Fibroblast of gingiva (primary cell): ENCODE results near the gene RGP1.
A peak's percentile ranks its signal among the peaks of the same experiment; 100 is the strongest.

Experiments used
- DNase-seq: peaks from one replicate; pipeline ENCODE4 v3.0.0-alpha.2; 2011; ENCODE audit warnings: low read depth

The RGP1 gene

DNA sequence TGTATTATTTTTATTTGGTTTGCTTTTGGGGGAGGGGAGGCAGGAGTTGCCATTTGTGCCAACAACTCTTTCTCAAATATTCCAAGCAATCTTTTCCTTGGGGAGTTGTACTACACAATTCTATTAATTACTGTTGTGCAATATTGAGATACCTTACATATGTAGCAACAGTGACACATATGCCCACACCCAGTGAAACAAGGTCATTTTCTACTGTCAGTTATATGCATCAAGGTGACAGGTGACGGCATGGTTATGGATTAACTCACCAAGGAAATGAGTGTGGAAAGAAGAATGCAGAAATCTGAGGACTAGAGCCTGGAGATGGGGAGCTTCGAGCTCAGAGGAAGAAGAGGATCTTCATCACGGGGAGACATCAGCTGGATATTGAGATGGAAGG lies 22.9 kb downstream of the RGP1 start:
- DNase-seq: no peak

DNA sequence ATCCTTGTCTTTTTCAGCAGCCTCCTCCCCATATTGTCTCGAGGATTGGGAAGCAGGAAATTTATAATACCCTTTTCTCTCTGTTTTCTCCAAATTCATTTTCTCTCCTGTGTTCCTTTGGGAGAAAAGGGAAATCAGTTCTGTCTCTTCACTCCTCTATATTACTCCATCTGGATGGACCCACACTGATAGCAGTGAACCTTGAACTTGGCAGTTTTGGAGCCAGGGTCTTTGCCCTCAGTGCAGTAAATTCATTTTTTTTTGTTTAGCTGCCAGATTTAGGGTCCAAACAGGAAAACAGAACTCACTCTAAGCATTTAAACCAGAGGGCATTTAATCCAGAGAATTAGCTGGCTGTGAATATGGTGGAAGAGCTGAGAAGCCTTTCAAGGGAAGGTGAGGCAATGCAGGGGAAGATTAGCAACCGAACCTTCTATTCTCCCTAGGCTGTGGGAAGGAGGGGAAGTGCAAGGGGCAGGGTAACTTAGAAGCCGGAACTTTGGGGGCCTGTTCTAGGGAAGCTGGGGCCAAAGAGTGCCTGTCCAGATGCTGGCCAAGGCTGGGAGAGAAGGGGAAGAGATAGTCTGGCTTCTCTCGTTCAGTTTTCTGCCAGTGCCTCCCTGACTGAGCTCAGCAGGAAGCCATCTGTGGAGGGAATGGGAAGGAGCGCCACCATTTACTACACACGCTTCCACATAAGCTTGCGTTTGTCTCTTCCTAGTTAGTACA lies 26.0 kb downstream of the RGP1 start:
- DNase-seq: no peak

GRCh38 chr9:35776018-35776417 lies 26.9 kb downstream of the RGP1 start:
- DNase-seq: no peak

GRCh38 chr9:35778496-35778895 lies 29.4 kb downstream of the RGP1 start:
- no peak for DNase-seq

DNA sequence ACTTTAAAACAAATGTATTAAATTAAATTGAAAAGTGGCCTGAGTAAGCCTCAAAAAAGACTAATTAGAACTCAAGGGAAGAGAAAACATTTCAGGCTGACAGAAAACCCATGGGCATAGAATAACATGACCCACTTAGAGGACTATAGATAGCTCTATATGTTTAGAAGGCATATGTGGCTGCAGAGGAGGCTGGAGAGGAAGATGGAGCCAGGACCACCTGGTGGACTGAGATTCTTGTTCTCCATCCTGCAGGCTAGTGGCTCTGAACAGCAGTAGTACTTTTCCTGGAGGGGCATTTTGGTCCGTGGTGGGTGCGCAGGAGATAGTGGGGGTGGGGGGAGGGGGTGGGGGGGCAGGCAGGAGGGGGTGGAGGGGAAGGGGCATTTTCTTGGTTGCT lies 32.0 kb downstream of the RGP1 start:
- DNase-seq: no peak

- DNase-seq: no peak
These were observed 34.3 kb downstream of the RGP1 start for GRCh38 chr9:35783418-35783817.

DNA sequence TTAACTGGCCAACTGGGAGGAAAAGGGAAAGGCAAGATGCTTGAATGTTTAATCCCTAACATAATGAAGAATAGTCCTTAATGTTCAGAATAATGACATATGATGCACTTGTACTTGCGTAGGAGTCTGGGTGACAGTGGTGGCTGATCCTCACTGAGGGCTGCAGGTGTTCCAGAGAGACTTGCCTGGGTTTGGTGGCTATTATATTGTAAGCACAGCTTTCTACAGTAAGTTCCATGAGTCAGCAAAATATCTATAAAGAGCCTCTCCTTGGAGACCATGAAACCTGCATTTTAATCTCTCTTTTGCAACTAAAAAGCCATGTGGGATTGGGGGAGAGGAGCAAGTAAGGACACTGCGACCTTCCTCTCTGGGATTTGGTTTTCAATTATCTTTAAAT lies 40.5 kb downstream of the RGP1 start:
- DNase-seq: no peak

GRCh38 chr9:35790025-35790384 lies 40.9 kb downstream of the RGP1 start:
- DNase-seq: no peak

- peak; percentile 79 for DNase-seq
These were observed 41.6 kb downstream of the RGP1 start for GRCh38 chr9:35790385-35791296.

DNA sequence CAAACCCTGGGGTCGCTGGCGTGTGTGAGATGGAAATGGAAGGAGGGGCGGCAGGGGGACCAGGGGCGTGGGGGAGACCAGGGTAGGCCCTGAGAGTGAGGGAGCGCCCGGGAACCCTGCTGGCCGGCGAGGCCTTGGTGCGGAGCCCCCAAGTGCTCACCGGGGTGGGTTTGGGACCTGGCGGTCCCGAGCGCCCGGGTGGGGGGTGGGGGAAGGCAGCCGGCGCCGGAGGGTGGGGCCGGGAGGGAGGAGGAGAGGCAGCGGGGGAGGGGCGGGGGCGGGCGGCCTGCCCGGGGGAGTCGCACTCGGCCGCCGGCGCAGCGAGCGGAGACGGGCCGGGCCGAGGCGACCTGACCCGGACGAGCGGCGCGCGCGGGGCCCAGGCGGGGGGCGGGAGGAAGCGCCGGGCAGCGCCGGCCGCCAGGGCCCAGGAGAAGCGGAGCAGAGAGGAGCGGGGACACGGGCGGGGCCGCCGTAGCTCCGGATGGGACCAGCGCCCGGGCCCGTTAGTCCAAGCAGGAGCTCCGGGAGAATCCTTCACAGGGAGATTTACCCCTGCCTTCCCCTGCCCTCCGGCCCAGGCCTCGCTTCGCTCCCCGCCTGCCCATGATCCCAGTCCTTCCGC lies 42.3 kb downstream of the RGP1 start, which contains the start of gene NPR2:
Gene NPR2 (plus strand): TSS at position 295 of the 625 bp plus-strand sequence. CDS start 818 bp downstream, outside the sequence.
- peak; percentile 46 for DNase-seq

- DNase-seq: no peak
These were observed 43.1 kb downstream of the RGP1 start for GRCh38 chr9:35792024-35792813.

DNA sequence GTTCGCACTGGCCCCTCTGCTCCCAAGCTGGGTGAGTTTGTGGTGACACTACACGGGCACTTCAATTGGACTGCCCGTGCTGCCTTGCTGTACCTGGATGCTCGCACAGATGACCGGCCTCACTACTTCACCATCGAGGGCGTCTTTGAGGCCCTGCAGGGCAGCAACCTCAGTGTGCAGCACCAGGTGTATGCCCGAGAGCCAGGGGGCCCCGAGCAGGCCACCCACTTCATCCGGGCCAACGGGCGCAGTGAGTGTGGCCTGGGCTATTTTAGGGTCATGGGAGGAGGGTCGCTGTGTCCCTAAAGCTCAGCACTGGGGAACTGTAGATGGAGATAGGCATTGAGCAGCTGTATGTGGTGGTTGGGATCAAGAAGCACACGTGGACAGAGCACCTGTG lies 43.7 kb downstream of the RGP1 start:
- DNase-seq: no peak

- no peak for DNase-seq
These were observed 44.4 kb downstream of the RGP1 start for GRCh38 chr9:35793461-35793860.

DNA sequence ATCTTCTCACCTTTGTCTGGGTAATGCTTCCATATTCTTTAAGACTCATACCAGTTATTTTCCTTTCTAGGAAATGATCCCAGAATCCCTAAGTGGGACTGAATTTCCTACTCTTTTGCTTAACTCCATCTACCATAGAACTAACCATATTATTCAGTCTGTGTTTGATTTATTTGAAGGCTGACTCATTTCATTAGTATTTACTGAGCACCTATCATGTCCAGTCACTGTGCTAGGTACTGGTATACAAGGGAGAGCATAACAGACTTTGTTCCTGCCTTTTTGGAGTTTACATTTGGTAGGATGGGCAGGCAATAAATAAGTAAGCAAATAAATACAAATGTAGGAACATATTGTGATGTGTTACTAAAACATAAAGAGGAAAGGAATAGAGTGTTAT lies 46.6 kb downstream of the RGP1 start:
- DNase-seq: no peak

DNA sequence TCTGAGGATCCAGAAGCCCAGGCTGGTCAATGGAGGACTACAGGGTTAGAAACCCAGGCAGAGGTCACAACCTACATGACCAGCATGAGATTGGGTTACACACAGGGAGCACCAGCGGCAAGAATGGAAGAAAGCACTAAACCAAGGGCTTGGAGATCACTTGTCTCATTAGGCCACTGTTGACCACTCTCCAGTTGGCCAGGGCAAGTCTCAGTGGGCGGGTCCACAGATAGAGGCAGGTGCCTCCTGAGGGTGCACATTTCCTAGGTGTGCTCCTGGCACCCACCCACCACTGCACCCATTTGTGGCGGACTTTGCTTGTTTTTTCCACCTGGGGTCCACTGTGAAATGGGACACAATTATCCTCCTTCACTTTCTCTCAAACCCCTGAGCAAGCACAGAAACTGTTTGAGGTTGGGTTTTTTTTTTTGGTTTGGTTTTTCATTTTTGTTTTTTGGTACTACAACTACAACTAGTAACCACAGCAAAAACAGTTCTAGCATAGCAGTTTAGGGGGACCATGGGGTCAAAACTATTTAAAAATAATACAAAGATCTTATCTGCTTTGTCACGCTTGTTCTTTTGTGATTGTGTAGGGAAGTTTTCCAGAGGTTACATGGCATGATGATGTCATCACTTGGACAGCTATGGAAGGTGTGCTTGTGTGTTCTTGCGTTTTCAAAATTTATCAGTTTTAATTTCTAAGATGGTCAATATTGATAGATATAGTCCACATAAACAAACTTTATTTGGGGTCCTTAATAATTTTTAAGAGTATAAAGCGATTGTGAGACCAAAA lies 48.4 kb downstream of the RGP1 start:
- no peak for DNase-seq

- DNase-seq: no peak
These were observed 49.7 kb downstream of the RGP1 start for GRCh38 chr9:35798658-35799374.

DNA sequence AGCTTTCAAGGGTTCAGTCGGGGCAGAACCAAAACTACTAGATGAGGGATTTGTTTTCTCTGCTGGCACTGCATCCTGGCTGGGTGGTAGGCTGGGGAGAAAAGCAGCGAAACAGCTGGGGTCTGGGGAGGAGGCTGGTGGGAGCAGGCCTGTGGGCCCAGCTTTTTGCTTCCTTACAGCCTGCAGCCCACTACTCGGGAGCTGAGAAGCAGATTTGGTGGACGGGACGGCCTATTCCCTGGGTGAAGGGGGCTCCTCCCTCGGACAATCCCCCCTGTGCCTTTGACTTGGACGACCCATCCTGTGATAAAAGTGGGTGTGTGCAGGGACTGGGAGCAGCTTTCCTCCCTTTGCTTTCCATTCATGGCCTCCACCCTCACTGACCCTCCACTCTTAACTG lies 51.4 kb downstream of the RGP1 start:
- DNase-seq: no peak

GRCh38 chr9:35801328-35802128 lies 52.4 kb downstream of the RGP1 start:
- DNase-seq: no peak

GRCh38 chr9:35806101-35806500 lies 57.0 kb downstream of the RGP1 start:
- DNase-seq: no peak
